ENCODE results near the gene NEK6. TPM values are rescaled to one million over a fixed set of nuclear protein-coding genes. Genes with fewer than 3 reads are reported as not detected.

The NEK6 gene
- total RNA-seq, 3 donors from 2014 or later (not counting 1 experiment from before 2014, with no cell fraction given), result 25.0 to 34.9 (median 33.0) TPM

DNA sequence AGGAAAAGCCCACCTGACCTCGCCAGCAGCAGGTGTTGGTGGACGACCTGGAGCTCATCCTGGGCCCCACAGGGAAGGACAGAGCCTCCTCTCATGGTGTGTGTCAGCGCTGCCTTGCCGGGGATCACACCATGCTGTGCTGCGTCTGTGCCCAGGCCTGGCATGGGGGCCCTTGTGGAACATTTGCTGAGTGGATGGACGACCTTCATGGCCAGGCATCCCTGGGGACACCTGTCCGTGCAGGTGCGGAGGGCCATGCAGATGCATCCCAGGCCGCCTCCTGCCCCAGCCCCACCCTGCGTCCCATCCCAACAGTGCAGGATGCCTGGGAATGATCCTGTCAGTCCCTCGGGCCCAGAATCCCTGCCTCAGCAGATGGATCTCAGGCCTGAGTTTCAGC lies 73.8 kb downstream of the NEK6 start:
- TF ChIP-seq CTCF (IDR thresholded peaks at IDR 0.05), result no peak
- no peaks in the 10 kb centered on the region for H3K9me3 ChIP-seq (ENCODE audit: control insufficient read depth, insufficient read depth, low read length)
- H3K4me3 ChIP-seq (ENCODE audit: low read length), result no peak overlapping the region
- Mint-ChIP-seq H3K4me3 (no peak overlapping the region), H3K27ac (no peak overlapping the region), H3K4me1 (peaks cover 0 to 8% of the 10 kb centered on the region in 2 donors), H3K9me3 (no peaks in the 10 kb centered on the region), H3K27me3 (ENCODE audit: low read depth in 2 of 2) (no peaks in the 10 kb centered on the region), H3K36me3 (no peaks in the 10 kb centered on the region)
- 84% methylated on average over 11 of the region's 11 CpGs for WGBS (ENCODE audit: insufficient coverage)
- DNase-seq (no peak), ATAC-seq (no peak)
- intact Hi-C loops (cut with micrococcal nuclease), result no loop called here
- H3K36me3 ChIP-seq (ENCODE audit: control insufficient read depth, insufficient read depth, low read length), result peaks cover 48% of the 10 kb centered on the region
- no peak overlapping the region for H3K27ac ChIP-seq (ENCODE audit: low read length)
- H3K4me1 ChIP-seq (ENCODE audit: control insufficient read depth, insufficient read depth, low read length), result no peaks in the 10 kb centered on the region
- H3K27me3 ChIP-seq (ENCODE audit: control insufficient read depth, insufficient read depth, low read length), result no peaks in the 10 kb centered on the region

DNA sequence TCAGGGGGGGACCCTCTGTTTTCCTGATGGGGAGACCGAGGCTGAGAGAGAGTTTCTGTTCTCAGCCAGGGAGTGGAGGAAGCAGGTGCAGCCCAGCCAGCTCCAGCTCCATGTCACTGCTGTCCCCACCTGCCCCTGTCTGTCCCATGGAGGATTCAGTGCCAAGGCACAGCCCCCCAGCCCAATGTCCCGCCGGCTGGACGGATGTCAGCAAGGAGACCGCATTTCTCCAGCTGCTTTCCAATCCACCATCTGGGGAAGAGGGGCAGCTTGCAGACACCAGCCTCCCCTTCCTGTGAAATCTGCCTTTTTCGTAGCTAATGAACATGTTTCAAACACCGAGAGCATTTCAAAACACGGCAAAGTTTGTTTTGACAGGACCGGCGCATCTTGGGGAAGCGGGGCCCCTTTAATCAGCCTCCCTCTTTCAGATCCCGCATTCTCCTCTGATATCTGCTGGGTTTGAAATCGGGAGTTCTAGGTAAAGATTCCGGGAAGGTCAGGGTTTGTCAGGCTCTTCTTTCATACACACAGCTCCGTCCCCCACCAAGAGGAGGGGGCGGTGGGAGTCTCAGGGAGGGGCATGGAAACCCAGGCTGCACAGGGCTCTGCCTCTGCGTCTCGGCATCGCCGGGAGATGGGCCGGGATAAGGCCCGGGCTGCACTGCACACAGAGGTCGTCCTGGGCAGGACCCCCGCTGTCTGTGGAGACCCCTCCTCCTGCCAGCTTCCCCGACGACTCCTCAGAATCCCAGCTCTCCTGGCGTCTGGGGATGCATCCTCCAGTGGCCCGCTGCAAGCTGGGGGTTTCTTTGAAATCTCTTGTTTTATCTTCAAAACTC lies 74.8 kb downstream of the NEK6 start:
- H3K9me3 ChIP-seq (ENCODE audit: control insufficient read depth, insufficient read depth, low read length), result no peaks in the 10 kb centered on the region
- no peak overlapping the region for H3K4me3 ChIP-seq (ENCODE audit: low read length)
- Mint-ChIP-seq H3K4me1 (peaks cover 0 to 8% of the 10 kb centered on the region in 2 donors), H3K27ac (no peak overlapping the region), H3K4me3 (no peak overlapping the region), H3K36me3 (no peaks in the 10 kb centered on the region), H3K9me3 (no peaks in the 10 kb centered on the region), H3K27me3 (ENCODE audit: low read depth in 2 of 2) (no peaks in the 10 kb centered on the region)
- no peaks in the 10 kb centered on the region for H3K27me3 ChIP-seq (ENCODE audit: control insufficient read depth, insufficient read depth, low read length)
- 90% methylated on average over 26 of the region's 28 CpGs for WGBS (ENCODE audit: insufficient coverage)
- H3K27ac ChIP-seq (ENCODE audit: low read length), result no peak overlapping the region
- intact Hi-C loops (cut with micrococcal nuclease), result no loop called here
- ATAC-seq, result no peak
- no peak for DNase-seq
- H3K4me1 ChIP-seq (ENCODE audit: control insufficient read depth, insufficient read depth, low read length), result no peaks in the 10 kb centered on the region
- TF ChIP-seq CTCF (IDR thresholded peaks at IDR 0.05), result no peak
- H3K36me3 ChIP-seq (ENCODE audit: control insufficient read depth, insufficient read depth, low read length), result peaks cover 44% of the 10 kb centered on the region

DNA sequence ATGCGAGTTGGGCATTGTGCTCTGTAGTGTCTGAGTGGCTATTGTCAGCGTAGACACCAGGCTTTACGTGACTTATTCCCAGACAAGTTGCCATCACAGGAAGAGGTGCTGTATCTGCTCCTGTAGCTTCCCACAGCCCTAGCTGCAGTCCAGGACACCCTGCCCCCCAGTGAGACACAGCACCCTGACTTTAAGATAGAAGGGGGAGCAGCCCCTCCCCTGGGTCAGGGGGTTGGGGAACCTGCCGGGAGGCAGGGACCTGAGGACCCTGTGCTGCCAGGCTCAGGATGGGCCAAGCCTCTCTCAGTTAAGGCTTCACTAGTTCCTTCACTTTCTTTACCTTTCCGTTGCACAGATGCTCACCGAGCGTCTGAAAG lies 75.4 kb downstream of the NEK6 start:
- Mint-ChIP-seq H3K4me3 (no peak overlapping the region), H3K9me3 (no peaks in the 10 kb centered on the region), H3K27me3 (ENCODE audit: low read depth in 2 of 2) (no peaks in the 10 kb centered on the region), H3K36me3 (no peaks in the 10 kb centered on the region), H3K4me1 (peaks cover 0 to 8% of the 10 kb centered on the region in 2 donors), H3K27ac (no peak overlapping the region)
- no peak for DNase-seq
- H3K4me1 ChIP-seq (ENCODE audit: control insufficient read depth, insufficient read depth, low read length), result no peaks in the 10 kb centered on the region
- intact Hi-C loops (cut with micrococcal nuclease), result no loop called here
- ATAC-seq, result no peak
- no peak overlapping the region for H3K27ac ChIP-seq (ENCODE audit: low read length)
- no peak overlapping the region for H3K4me3 ChIP-seq (ENCODE audit: low read length)
- no peaks in the 10 kb centered on the region for H3K9me3 ChIP-seq (ENCODE audit: control insufficient read depth, insufficient read depth, low read length)
- WGBS (ENCODE audit: insufficient coverage), result 97% methylated on average over 7 of the region's 7 CpGs
- H3K27me3 ChIP-seq (ENCODE audit: control insufficient read depth, insufficient read depth, low read length), result no peaks in the 10 kb centered on the region
- peaks cover 39% of the 10 kb centered on the region for H3K36me3 ChIP-seq (ENCODE audit: control insufficient read depth, insufficient read depth, low read length)
- no peak for TF ChIP-seq CTCF (IDR thresholded peaks at IDR 0.05)
